K562 (cell line): ENCODE data around the gene PITPNM1. TPM values are rescaled to one million over a fixed set of nuclear protein-coding genes. Genes with fewer than 3 reads are reported as not detected.
A peak's percentile ranks its signal among the peaks of the same experiment; 100 is the strongest.

Experiments
- CC2D1A ChIP-seq: fragments of 450-650 bp; IDR thresholded peaks from 2 replicates; pipeline ENCODE4 v1.6.1; 2017; ENCODE audit warnings: mild to moderate bottlenecking
- CHD7 ChIP-seq: fragments of 200-600 bp; sonication (generic); IDR thresholded peaks from one replicate; pipeline ENCODE4 v1.6.1; 2012; ENCODE audit warnings: mild to moderate bottlenecking, low read depth, low read length, inconsistent platforms
- DACH1 ChIP-seq: fragments of 450-650 bp; IDR thresholded peaks from 2 replicates; pipeline ENCODE4 v1.6.1; 2018; ENCODE audit not compliant: partially characterized antibody
- ETS1 ChIP-seq: conservative IDR thresholded peaks from 2 replicates; pipeline ENCODE4 v1.6.1; 2011; ENCODE audit warnings: low read depth, mild to moderate bottlenecking, low read length; ENCODE audit not compliant: control insufficient read depth
- HMBOX1 ChIP-seq: sonication (generic); IDR thresholded peaks from 2 replicates; pipeline ENCODE4 v1.6.1; 2016
- NR2C2 ChIP-seq, 2 experiments: fragments of 200-800 bp in 1 of 2; sonication (Bioruptor generic) in 1 of 2; sonication (generic) in 1 of 2; formaldehyde crosslinking in 1 of 2; IDR thresholded peaks; 2 replicates each; pipeline versions ENCODE4 v1.6.1 to v1.8.0; 2016 to 2022; ENCODE audit warnings: mild to moderate bottlenecking in 1 of 2, missing compliant biosample characterization in 1 of 2, missing genetic modification characterization in 1 of 2, missing genetic modification reagents in 1 of 2
- PHF20 ChIP-seq: fragments of 450-650 bp; IDR thresholded peaks from 2 replicates; pipeline ENCODE4 v1.6.1; 2018; ENCODE audit not compliant: partially characterized antibody
- TAF7 ChIP-seq: fragments of 450-650 bp; IDR thresholded peaks from 2 replicates; pipeline ENCODE4 v1.6.1; 2016; ENCODE audit warnings: missing genetic modification characterization, missing compliant biosample characterization
- TGIF2 ChIP-seq: sonication (generic); formaldehyde crosslinking; IDR thresholded peaks from 2 replicates; pipeline ENCODE4 v1.8.1; 2022; ENCODE audit warnings: mild to moderate bottlenecking, missing genetic modification reagents, moderate library complexity
- ZBTB17 ChIP-seq: fragments of 450-650 bp; formaldehyde crosslinking; IDR thresholded peaks from 2 replicates; pipeline ENCODE4 v1.4.0; 2020; ENCODE audit warnings: mild to moderate bottlenecking
- ZBTB7A ChIP-seq: IDR thresholded peaks from 2 replicates; pipeline ENCODE4 v1.6.1; 2011; ENCODE audit warnings: low read depth, mild to moderate bottlenecking, low read length, moderate library complexity, borderline replicate concordance; ENCODE audit not compliant: control insufficient read depth
- ZKSCAN3 ChIP-seq: fragments of 250-450 bp; sonication (Bioruptor Pico); IDR thresholded peaks from 2 replicates; pipeline ENCODE4 v1.4.0; 2020
- ZNF311 ChIP-seq: fragments of 250-450 bp; sonication (Bioruptor Pico); IDR thresholded peaks from 2 replicates; pipeline ENCODE4 v1.4.0; 2020; ENCODE audit warnings: mild to moderate bottlenecking, moderate library complexity
- ZNF655 ChIP-seq: fragments of 250-450 bp; sonication (Bioruptor Pico); IDR thresholded peaks from 2 replicates; pipeline ENCODE4 v1.5.0; 2021
- ZNF766 ChIP-seq: fragments of 200-800 bp; sonication (Bioruptor generic); conservative IDR thresholded peaks from 2 replicates; pipeline ENCODE4 v1.6.1; 2016; ENCODE audit warnings: missing genetic modification characterization, missing compliant biosample characterization
- polyA plus RNA-seq, 8 experiments: library from polyadenylated mRNA; depleted of rRNA in 4 of 8; stranded (reverse) in 5 of 8; unstranded in 3 of 8; fragments of >200 nt; fragmentation: Nextera tagmentation in 2 of 8; fragmentation: Illumina TruSeq in 1 of 8; extraction: Ambion mirVana in 2 of 8; extraction: Trizol in 1 of 8; gene quantifications; 2 replicates each; pipeline versions ENCODE4 v1.2.1 to v1.2.3, GENCODE V29; 2011 to 2014; ENCODE audit warnings: inconsistent platforms in 1 of 8, missing spikeins in 1 of 8
- total RNA-seq, 7 experiments: library from RNA; depleted of rRNA in 6 of 7; stranded (reverse); fragments of >200 nt in 6 of 7; fragmentation: Illumina TruSeq in 2 of 7; extraction: Trizol in 2 of 7; gene quantifications; 2 replicates each; pipeline versions ENCODE4 v1.2.1 to v1.2.3, GENCODE V29; 2011 to 2021; ENCODE audit warnings: low replicate concordance in 1 of 7

PITPNM1 gene
- total and polyA plus RNA-seq, 9 of the 15 experiments (the other 6 are each of a cell fraction or from before 2014, with no cell fraction given), result 0.11 to 53.7 (median 16.0) TPM

- TF ChIP-seq ETS1 (no peak), ZNF655 (CRISPR knock-in tag) (no peak), DACH1 (no peak), PHF20 (no peak), HMBOX1 (no peak), ZBTB17 (CRISPR knock-in tag) (no peak), TAF7 (tag) (peak; percentile 1; the same call in 1 of the 2 replicates), ZNF766 (no peak), ZNF311 (CRISPR knock-in tag) (no peak), TGIF2 (CRISPR knock-in tag) (no peak), ZBTB7A (no peak), ZKSCAN3 (CRISPR knock-in tag) (no peak), CC2D1A (no peak), CHD7 (no peak), NR2C2 (CRISPR knock-in tag; IDR thresholded peaks at IDR 0.05) (no peak), NR2C2 (tag; IDR thresholded peaks at IDR 0.05) (0 out of 2 replicates have a peak, but pooled peaks have one; percentile 3)
These were observed 35.7 kb downstream of the PITPNM1 start (continued) for GRCh38 chr11:67469508-67469811.
